ENCODE measurements around the gene HMGN1. TPM values are rescaled to one million over a fixed set of nuclear protein-coding genes. Genes with fewer than 3 reads are reported as not detected.

Gene HMGN1
- total RNA-seq, 1 experiment from 2014 or later: 335 TPM

GRCh38 chr21:39386899-39387298, 38.0 kb upstream of the HMGN1 start:
- Histone ChIP-seq H2AFZ (ENCODE audit: low read length) (peak overlapping the region; percentile 72), H3K79me2 (ENCODE audit: low read length) (peaks cover 23% of the 10 kb centered on the region), H3F3A (ENCODE audit: low read length, unreplicated experiment) (no peaks in the 10 kb centered on the region), H3K9me2 (replicated peaks; ENCODE audit: low read length) (no peaks in the 10 kb centered on the region), H3K36me3 (ENCODE audit: low read depth, low read length) (peaks cover 4% of the 10 kb centered on the region; the same call in 1 of the 2 replicates), H3K27me3 (ENCODE audit: low read length) (no peaks in the 10 kb centered on the region), H3K4me2 (ENCODE audit: low read length) (peak overlapping the region; percentile 72; the same call in 1 of the 2 replicates), H3K4me1 (ENCODE audit: insufficient read depth, low read length) (peaks cover 9% of the 10 kb centered on the region), H3K4me3 (ENCODE audit: low read length) (peak overlapping the region; percentile 70), H4K20me1 (ENCODE audit: low read length) (no peaks in the 10 kb centered on the region), H3K9me3 (ENCODE audit: low read length) (no peaks in the 10 kb centered on the region), H3K9ac (ENCODE audit: low read length) (peak overlapping the region; percentile 59), H3K27ac (ENCODE audit: low read length) (no peak overlapping the region)
- ATAC-seq (no peak), DNase-seq (no peak)
- ChIA-PET CTCF (interaction anchor here (1.0 to 1.6 kb wide), 2 partner anchors 13 to 39 kb away, joined by 3 to 20 read pairs; no protein-coding TSS in a partner anchor), POLR2A (ENCODE audit: unreplicated experiment) (no interaction called here)
- no TSS peak for BruUV-seq (replicated peaks)
- TF ChIP-seq, protein P1, sequence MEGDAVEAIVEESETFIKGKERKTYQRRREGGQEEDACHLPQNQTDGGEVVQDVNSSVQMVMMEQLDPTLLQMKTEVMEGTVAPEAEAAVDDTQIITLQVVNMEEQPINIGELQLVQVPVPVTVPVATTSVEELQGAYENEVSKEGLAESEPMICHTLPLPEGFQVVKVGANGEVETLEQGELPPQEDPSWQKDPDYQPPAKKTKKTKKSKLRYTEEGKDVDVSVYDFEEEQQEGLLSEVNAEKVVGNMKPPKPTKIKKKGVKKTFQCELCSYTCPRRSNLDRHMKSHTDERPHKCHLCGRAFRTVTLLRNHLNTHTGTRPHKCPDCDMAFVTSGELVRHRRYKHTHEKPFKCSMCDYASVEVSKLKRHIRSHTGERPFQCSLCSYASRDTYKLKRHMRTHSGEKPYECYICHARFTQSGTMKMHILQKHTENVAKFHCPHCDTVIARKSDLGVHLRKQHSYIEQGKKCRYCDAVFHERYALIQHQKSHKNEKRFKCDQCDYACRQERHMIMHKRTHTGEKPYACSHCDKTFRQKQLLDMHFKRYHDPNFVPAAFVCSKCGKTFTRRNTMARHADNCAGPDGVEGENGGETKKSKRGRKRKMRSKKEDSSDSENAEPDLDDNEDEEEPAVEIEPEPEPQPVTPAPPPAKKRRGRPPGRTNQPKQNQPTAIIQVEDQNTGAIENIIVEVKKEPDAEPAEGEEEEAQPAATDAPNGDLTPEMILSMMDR (conservative IDR thresholded peaks at IDR 0.05; ENCODE audit: low read depth, low read length): no peak
- no peak for TF ChIP-seq EZH2 (IDR thresholded peaks at IDR 0.05; ENCODE audit: low read length, unreplicated experiment)
- no peak for TF ChIP-seq EZH2phosphoT487 (IDR thresholded peaks at IDR 0.05; ENCODE audit: borderline replicate concordance, low read length)
- intact Hi-C loops (cut with micrococcal nuclease): loop anchor here (10.0 kb wide), 2 partner anchors 202 to 248 kb away; partner anchors contain the start of gene PSMG1

DNA sequence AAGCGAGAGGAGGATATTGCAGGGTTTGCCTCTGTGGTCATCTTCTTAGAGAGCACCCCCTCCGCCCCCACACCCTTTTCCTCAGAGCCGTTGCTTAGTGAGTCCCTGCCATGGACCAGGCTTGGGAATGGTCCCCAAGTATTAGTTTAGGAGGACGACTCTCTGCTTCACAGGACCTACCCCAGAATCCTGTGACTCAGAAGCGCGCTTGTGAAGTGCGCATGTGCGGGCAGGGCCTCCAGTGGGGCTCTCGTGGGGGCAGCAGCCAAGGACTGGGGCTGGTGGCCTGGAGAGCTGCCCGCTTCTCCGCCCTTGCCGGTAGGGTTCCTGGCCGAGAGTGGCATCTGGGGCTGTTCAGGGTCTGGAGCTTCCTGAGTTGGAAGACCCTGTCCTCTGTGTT, 37.3 kb upstream of the HMGN1 start:
- ATAC-seq (no peak), DNase-seq (no peak)
- Histone ChIP-seq H3F3A (ENCODE audit: low read length, unreplicated experiment) (no peaks in the 10 kb centered on the region), H3K4me2 (ENCODE audit: low read length) (no peak overlapping the region), H3K27ac (ENCODE audit: low read length) (no peak overlapping the region), H3K27me3 (ENCODE audit: low read length) (no peaks in the 10 kb centered on the region), H3K36me3 (ENCODE audit: low read depth, low read length) (no peaks in the 10 kb centered on the region), H3K79me2 (ENCODE audit: low read length) (peaks cover 27% of the 10 kb centered on the region), H3K9me3 (ENCODE audit: low read length) (no peaks in the 10 kb centered on the region), H3K4me1 (ENCODE audit: insufficient read depth, low read length) (peaks cover 13% of the 10 kb centered on the region), H4K20me1 (ENCODE audit: low read length) (no peaks in the 10 kb centered on the region), H3K9me2 (replicated peaks; ENCODE audit: low read length) (no peaks in the 10 kb centered on the region), H3K4me3 (ENCODE audit: low read length) (no peak overlapping the region), H2AFZ (ENCODE audit: low read length) (no peak overlapping the region), H3K9ac (ENCODE audit: low read length) (no peak overlapping the region)
- ChIA-PET POLR2A (ENCODE audit: unreplicated experiment) (interaction anchor here (0.7 kb wide), 1 partner anchor 587 kb away, joined by 3 read pairs; no protein-coding TSS in a partner anchor), CTCF (no interaction called here)
- intact Hi-C loops (cut with micrococcal nuclease): loop anchor here (10.0 kb wide), 2 partner anchors 201 to 249 kb away; partner anchors contain the start of gene PSMG1
- TF ChIP-seq, protein P1 (conservative IDR thresholded peaks at IDR 0.05; ENCODE audit: low read depth, low read length): no peak
- no TSS peak for BruUV-seq (replicated peaks)

DNA sequence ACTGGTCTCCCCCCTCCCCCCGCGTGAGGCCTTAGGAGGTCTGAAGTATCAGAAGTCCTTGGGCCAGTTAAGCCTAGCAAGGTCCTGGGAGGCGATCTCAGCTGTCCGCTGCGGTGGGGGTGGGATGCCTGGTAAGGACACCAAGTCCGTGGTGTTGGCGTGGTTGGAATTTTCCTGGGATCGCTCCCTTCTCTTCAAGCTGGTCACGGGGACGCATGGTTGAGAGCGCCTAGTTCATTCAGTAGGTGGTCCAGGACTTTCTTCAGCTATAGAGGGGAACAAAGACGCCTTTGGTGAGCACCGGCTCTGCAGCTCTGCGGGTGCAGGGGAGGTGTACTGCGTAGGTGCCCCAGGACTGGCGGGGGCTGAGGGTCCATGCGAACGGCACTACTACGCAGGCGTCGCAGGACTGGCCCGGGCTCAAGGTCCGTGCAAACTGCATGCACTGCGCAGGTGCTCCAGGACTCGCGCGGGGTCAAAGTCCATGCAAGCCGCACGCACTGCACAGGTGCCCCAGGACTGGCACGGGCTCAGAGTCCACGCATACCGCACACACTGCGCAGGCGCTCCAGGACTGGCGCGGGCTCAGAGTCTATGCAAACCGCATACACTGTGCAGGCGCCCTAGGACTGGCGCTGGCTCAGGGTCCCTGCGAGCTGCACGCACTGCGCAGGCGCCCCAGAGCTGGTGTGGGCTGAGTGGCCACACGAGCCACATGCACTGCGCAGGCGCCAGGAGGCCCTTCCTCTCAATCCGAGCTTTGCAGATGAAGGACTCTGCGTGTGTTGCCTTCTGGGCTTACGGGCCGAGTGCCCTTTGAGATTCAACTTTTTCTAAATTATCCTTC, 36.6 kb upstream of the HMGN1 start:
- H3K79me2 ChIP-seq (ENCODE audit: low read length): peaks cover 30% of the 10 kb centered on the region
- intact Hi-C loops (cut with micrococcal nuclease): loop anchor here (10.0 kb wide), 2 partner anchors 201 to 249 kb away; partner anchors contain the start of gene PSMG1

More for the DNA sequence above, 36.6 kb upstream of the HMGN1 start:
- DNase-seq: no peak
- Histone ChIP-seq H3F3A (ENCODE audit: low read length, unreplicated experiment) (no peaks in the 10 kb centered on the region), H3K27ac (ENCODE audit: low read length) (no peak overlapping the region), H3K4me2 (ENCODE audit: low read length) (no peak overlapping the region), H2AFZ (ENCODE audit: low read length) (no peak overlapping the region), H3K9me3 (ENCODE audit: low read length) (no peaks in the 10 kb centered on the region), H3K36me3 (ENCODE audit: low read depth, low read length) (no peaks in the 10 kb centered on the region), H3K4me1 (ENCODE audit: insufficient read depth, low read length) (peaks cover 16% of the 10 kb centered on the region), H3K9me2 (replicated peaks; ENCODE audit: low read length) (no peaks in the 10 kb centered on the region), H3K9ac (ENCODE audit: low read length) (no peak overlapping the region), H3K4me3 (ENCODE audit: low read length) (no peak overlapping the region), H4K20me1 (ENCODE audit: low read length) (no peaks in the 10 kb centered on the region), H3K27me3 (ENCODE audit: low read length) (no peaks in the 10 kb centered on the region)
- ChIA-PET CTCF (no interaction called here), POLR2A (ENCODE audit: unreplicated experiment) (interaction anchor here (0.7 kb wide), 1 partner anchor 587 kb away, joined by 3 read pairs; no protein-coding TSS in a partner anchor)
- peak; percentile 31 for ATAC-seq
- no peak for TF ChIP-seq EZH2phosphoT487 (IDR thresholded peaks at IDR 0.05; ENCODE audit: borderline replicate concordance, low read length)
- no TSS peak for BruUV-seq (replicated peaks)

Measured in PC-3 (cell line).